ENCODE data around the gene PTTG2.
"Not testable (repeated sequence)": the region's sequence is repeated elsewhere in the genome, so short reads cannot be mapped to it uniquely, and the experiment has no call there.

PTTG2 gene

DNA sequence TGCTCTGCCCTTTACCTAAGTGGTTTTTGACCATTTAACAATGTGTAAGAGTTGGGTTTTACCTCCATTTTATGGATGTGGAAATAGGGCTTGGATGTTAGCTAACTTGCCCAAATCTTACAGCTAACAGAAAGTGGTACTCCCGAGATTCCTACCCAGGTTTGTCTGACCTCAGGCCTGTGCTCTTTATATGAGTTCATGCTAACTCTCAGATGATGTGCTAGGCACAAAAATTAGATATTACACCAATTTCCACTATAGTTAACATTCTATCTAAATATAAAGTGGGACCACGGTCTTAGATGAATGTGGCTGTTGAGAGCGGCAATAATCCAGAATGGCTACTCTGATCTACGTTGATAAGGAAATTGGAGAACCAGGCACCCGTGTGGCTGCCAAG is at the start of gene PTTG2:
Gene PTTG2, plus strand, starts transcription at position 301 of the 400 bp plus-strand sequence. Its CDS starts 37 bp downstream, at position 338.
- DNase-seq: no peak

DNA sequence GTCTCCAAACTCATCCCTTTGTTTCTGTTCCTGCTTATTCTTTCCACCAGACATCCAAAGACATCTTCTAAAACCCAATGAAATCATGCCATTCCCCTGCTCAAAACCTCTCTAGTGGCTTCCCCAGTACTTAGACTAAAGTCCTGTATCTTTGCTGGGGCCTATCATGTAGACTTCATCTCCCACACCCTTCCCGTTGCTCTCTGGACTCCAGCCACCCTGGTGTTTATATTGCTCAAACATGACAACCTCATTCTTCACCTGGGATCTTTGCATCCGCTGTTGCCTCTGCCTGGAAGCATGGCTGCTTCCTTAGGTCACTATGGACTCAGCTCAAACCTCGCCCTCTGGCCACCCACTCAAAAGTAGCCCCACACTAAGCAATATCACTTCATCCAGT is 45.7 kb upstream of the PTTG2 start:
- no peak for DNase-seq

DNA sequence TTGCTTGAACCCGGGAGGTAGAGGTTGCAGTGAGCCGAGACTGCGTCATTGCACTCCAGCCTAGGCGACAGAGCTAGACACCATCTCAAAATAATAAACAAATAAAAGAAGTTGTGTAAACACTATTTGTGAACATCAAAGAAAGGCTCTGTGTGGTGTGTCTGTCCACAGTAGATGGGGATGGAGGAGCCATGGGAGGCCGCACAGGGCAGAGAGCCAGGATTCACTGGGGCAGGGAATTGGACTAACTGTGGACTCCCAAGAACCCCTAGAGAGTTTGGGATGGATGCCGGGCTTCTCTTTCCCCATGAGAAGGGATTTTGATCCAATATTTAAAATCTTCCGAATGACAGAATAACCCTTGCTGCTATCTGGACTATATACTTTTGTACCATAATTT is 42.8 kb upstream of the PTTG2 start:
- DNase-seq: no peak

DNA sequence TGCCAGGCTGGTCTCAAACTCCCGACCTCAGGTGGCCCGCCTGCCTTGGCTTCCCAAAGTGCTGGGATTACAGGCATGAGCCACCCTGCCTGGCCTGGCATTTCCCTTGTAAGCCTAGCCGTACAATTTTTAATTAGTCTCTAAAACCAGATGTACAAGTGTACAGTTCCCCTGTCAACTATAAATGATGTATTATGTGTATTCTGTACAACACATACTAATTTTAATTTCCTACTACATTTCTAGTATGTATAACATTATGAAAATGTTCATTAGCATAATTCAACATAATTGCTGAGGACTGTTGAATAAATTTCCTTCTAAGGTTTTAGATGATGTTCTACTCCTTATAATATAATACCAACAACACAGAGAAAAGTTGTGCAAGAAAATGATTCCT is 41.5 kb upstream of the PTTG2 start:
- DNase-seq: no peak

DNA sequence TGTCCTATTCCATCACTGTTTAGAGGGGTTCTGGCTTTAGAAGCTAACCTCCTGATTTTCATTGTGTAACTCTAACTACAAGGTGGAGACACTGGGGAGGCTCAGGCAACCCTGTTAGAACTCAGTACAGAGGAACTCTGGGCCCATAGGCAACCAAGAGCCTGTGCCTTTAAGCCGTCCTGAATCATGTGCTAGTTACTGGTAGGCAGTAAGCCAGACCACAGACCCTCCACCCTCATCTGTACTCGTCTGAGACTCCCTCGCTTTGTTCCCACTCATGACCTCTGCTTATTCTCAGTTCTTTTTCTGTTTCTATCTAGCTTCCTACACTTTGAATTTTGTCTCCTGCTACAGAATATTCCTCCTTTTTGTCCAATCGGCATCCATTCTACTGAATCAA is 37.9 kb upstream of the PTTG2 start:
- no peak for DNase-seq

DNA sequence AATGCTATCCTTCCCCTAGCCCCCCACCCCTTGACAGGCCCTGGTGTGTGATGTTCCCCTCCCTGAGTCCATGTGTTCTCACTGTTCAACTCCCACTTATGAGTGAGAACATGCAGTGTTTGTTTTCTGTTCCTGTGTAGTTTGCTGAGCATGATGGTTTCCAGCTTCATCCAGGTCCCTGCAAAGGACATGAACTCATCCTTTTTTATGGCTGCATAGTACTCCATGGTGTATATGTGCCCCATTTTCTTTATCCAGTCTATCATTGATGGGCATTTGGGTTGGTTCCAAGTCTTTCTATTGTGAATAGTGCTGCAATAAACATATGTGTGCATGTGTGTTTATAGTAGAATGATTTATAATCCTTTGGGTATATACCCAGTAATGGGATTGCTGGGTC is 37.1 kb upstream of the PTTG2 start:
- not testable (repeated sequence) for DNase-seq

DNA sequence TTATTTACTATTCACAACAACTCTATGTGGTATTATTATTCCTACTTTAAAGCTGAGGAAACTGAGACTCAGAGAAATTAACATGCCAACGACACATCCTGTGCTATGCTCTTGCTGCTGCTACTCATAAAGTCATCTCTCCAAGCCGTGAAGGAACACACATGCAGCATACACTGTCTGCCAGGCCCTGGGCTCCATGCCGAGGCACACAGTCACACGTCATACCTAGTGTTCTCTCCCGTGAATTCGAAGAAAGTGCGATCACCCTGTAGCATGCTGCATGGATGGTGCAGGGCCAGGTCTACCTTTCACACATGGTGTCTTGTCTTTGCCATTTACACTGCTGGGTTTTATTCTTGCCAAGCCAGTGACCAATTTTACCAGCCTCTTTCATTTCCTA is 35.3 kb upstream of the PTTG2 start:
- DNase-seq: no peak

DNA sequence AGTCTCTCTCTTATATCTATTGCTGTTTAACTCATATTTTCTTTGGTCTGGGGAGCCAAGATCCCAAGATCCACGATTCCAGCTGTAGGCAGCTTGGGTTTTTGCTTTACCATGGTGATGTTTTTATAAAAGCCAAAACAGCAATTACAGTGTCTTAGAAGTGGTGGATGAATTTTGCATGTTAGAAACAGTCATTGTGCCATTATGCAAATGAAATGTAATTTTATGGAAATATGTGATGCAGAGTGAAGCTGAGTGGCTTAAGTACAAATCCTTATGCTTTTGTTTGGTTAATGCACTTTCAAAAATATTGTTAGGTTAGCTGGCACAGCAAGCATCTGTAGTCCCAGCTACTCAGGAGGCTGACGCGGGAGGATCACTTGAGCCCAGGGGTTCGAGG is 32.8 kb upstream of the PTTG2 start:
- DNase-seq: no peak

DNA sequence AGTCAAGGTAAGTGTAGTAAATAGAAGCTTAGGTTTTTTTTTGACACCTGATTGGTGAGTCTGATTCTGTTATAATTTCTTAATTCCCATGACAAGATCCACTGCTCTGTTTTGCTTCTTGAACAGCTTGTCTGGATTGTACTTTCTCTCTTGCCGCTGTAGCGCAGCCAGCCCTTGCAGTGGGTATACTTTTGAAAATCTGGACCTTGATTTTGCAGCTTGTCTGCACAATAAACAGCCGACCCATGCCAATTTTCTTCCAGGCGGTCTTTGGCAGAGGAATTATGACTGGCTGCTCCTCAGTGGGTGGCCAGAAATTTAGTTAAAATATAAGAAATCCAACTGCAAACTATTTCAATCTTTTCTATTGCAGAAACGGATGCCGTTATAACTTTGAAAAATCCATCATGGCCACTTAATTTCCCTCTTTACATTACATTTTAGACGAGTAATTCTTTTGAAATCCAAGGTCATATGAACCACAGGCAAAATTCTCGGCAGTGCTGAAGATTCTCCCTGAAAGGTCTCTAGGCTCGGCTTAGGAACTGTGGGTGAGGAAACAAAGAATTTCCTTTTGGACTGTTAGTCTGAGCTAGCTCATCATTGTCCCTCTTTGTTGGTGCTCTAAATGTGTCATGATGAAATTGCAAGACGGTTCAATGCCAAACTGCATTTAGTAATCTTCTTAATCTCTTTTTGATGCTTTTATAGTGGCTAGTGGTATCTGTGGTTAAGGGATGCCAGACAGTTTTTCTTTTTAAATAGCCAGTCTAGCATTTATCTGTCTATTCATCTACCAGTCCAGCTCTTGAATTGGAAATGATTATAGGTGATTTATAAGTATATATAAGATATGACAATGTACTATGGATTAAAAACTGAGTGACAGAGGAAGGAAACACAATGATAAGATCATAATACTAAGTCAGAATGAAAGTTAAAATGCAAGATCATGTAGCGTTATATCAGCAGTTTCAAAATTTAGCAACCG is 31.5 kb upstream of the PTTG2 start:
- no peak for DNase-seq

DNA sequence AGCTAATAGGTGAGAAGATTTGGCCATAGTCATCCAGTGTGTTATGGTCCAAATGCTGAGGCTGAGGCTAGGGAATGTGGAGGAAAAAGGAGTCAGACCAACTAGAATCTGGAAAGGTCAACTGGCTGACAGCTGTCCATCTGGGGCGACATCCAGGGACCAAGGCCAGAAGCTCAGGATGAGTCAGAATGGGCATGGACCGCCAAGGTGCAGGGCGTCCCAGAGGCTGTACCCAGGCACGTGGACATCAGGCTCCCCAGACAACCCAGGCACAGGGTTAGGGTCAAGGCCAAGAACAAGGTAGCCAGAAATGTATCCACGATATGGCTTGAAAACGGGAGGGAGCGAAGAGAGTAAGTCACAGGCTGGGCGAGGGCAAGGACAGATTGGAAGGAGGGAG is 26.1 kb upstream of the PTTG2 start:
- no peak for DNase-seq

DNA sequence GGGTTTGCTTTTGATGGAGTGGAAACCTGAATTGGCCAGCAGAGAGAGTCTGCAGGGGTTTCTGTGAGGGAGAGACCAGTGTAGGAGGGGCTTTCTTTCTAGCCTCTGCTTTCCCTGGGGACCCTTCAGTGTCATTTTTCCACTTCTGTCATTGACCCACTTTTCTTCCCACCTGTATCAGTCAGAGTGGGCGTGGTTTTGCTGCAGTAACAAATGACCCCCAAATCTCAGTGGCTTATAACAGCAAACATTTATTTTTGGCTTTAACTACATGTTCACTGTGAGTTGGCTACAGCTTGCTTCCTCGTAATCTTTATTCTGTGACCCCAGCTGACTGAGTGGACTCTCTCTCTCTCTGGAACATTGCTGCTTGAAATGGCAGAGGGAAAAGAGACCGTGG is 25.6 kb upstream of the PTTG2 start:
- DNase-seq: no peak

DNA sequence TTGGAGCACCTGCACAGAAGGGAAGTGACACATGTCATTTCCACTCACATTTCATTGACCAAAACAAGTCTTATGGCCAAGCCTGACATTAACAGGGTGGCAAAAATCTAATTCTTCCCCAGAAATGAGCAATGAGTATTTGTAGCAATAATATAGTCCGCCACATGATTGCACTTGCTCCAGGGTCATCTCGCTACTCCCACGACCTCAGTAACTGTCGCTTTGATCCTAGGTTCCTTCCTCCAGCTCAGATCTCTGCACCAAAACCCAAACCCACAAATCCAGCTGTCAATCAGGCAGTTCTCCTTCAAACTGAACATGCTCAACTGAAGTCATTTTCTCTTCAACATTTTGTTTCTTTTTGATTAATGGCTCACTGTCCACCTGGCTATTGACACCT is 25.2 kb upstream of the PTTG2 start:
- no peak for DNase-seq

DNA sequence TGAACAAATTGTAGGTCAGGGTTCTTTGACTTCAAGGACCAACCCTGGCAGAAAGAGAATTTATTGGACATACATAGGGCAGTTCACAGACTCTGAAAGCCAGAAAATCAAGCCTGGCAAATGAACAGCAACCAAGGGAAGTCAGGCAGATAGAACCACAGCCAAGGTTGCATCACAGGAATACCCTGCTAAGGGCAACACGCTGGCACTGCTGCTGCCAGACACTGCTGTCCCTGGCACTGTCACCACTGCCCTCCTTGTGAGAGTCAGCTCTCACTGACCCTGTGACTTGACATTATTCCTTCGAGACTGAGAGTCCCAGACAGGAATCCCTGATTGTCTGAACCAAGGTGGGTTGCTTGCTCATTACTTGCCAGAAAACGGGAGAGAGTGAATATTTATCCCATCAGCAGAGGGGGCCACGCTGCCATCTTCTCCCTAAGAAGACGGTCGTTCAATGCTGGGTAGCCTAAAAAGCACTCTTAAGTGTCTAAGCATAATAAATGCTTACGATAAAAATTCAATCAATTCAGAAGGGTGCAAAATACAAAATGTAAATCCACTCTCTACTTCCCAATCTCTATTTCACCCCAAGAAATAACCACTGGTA is 23.2 kb upstream of the PTTG2 start:
- DNase-seq: no peak

DNA sequence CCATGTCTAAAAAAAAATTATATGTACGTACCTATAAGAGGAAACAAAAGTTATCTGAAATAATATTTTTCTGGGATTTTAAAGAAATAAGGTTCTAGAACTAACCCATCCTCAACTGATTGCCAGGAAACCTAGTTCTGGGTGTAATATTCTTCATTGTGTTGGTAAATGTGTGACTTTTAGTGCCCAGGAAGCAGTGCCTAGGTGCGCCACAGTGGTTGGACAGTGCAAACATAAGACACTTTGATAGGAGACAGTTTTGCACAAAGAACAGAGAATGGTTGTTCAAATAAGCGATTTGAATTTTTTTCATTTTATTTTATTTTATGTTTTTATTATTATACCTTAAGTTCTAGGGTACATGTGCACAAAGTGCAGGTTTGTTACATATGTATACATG is 22.0 kb upstream of the PTTG2 start:
- no peak for DNase-seq

DNA sequence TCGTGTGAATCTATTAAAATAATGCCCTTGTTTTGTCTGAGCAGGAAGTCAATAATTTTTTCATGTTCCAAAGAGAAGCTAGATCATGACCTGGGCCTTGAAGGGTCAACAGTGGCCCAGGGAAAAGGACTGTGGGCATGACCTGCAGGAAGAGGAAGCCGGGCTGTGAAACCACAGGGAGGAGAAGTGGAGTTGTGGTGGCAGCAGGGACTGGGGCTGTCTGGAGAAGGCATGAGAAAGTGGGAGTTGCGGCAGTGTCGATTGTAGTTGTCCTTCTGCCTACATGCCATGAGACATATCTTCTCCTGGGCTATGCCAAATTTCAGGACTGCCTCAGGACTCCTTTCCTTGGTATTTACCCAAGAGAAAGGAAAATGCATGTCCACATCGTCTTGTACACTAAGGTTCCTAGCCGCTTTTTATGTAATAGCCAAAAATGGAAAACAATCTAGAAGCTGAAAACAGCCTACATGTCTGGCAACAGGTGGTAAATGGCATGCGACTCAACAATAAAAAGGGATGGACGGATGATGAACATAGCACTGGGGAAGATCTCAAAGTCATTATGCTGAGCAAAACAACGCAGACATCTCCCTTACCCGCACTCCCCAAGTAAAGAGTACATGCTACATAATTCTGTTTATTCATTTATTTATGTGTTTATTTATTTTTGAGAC is 13.6 kb upstream of the PTTG2 start:
- no peak for DNase-seq

DNA sequence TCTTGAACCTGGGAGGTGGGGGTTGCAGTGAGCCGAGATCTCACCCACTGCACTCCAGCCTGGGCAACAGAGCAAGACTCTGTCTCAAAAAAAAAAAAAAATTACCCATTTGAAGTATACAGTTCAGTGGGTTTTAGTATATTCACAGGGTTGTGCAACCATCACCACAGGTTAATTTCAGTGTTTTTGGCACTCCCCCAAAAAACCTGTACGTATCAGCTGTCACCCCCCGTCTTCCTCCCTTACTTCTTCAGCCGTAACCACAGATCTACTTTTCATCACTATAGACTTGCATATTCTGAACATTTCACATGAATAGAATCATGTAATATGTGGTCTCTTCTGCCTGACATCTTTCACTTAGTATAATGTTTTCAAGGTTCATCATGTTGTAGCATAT is 11.7 kb upstream of the PTTG2 start:
- no peak for DNase-seq

DNA sequence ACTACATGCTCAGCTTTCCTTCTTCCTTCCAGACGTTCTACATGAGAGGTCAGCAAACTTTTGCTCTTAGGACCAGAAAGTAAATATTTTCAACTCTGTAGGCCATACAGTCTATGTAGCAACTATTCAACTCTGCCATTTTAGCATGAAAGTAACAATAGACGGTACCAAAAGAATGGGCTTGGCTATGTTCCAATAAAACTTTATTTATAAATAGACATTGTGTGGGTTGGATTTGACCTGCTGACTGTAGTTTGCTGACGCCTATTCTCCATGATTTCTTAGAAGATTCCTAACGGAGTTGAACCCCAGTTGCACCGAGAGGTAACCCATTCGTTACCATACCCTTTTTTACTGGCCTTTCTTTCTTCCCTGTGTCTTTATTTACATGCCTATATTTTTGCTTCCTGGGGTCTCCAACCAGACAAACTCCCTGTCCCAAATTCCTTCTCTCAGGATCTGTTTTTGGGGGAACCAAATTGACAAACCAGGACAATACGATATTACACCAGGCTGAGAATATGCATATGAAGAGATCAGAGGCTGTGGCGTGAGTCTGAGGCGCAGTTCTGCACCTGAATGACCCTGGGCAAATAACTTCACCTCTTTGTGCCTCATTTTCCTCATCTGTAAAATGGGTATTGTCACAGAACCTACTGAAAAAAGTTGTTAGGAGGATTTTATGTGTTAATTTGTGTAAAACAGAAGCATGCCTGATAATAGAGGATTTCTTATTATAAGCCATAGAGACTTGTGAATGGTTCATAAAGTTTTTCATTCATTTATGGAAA is 10.4 kb upstream of the PTTG2 start:
- no peak for DNase-seq

DNA sequence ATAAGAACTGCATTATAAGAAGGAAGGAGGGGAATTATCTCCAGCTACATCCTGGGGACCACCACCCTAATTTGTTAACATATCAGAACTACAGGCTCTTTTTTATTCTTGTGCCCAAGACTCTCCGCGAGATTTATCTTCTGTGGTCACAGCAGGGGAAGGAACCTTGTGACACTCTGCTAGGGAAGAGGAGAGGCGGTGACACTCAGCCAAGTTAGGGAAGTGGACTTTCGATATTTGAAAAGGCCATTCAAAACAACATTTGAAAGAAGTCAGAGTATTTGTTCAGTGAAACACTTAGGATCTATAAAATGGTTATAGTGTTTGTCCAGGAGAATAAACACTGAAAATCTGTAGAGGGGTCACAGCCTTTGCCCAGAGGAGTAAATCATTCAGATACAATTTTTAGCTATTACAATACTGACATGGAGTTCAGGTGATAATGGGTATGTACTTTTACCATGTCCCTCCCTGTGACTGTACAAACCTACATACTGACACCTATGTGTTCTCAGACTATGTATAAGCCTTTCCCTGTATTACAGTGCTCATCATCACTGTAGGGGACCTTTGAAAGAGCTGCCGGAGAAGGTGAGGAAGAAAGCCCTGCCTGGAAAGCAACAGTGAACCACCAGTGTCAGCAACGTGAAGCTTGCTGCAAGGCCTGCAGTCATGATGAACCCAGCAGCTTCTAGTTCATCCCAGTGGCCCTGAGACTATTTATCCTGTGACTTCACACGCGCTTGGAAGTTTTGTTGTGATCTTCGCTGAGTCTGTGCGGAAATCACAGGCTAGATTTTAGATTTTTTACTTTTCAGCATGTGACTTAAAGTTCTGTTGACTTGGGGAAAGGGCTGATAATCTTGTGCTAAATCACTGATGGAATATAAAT is 8.5 kb upstream of the PTTG2 start:
- no peak for DNase-seq

DNA sequence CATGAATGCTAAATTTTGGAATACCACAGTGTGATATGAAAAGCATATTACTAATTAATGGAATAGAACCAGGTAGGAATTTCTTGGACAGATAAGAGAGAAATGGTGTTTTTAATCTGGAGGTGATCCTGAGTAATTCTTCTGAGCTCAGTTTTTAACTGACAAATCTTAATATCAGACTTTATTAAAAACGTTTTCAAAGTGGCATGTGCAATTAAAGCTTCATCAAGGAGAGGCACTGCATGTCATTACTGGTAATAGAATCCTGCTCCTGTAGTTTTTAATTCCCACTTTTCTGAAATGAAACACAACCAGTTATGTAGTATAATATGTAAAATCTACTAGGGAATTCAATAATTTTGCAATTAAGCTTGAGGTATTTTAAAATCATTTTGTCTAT is 7.0 kb upstream of the PTTG2 start:
- DNase-seq: no peak

DNA sequence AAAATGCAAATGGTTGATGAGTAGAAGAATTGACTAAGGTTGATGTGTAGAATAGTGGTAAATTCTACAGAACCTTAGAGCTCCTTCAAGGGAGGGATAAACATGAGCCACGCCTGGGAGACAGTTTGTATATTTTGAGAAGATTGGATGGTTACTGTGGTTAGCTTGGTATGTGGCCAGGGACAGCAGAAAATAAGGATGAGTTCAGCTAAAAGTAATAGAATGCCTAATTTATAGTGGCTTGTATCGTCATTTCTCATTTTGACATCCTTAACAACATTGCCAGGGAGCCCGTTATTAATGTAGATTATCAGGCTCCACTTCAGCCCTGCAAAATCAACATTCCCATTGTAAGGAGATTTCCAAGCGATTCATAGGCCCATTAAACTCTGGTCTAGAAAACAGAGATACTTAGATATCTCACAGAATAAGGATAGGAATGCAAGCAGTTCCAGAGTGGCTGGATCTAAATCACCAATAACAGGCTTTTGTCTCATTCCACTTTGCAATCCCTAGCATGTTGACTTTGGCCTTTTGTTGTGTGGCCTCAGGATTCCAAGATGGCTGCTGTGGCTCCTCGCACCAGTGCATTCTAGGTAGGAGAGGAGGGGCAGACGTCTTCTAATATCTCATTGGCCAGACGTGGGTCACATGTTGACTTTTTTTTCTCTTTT is 6.4 kb upstream of the PTTG2 start:
- DNase-seq: no peak

DNA sequence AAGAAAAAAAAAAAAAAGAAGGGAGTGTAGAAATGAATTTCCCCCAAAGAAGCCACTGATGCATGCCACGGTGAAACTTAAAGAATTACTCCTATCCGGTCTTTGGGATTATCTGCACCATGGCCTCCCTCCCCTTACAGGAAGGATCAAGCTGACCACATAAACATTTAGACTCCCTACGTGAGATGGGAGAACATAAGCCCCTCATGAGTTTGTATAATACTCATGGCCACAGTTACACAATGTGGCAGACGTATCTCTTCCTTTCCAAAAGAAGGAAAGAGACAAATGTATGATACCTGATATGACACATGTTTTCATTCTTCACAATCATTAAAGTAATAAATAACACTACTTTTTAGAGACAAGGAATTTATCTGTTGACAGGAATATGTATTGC is 3.3 kb upstream of the PTTG2 start:
- no peak for DNase-seq

All from stimulated activated CD4-positive, alpha-beta T cell treated with anti-CD3 and anti-CD28 coated beads, Interleukin-4, amount 100 ng/mL, for 1 hour (primary cell).